H1 (cell line): ENCODE measurements around the gene ZNF618. TPM values are rescaled to one million over a fixed set of nuclear protein-coding genes. Genes with fewer than 3 reads are reported as not detected.

Experiments used
- CTCF ChIA-PET: fragments of 300-600 bp; sonication (Branson Sonifier 250); formaldehyde crosslinking; loops from one replicate; lab custom pipeline; 2021; ENCODE audit not compliant: partially characterized antibody; lab: Charles Lee
- POLR2A ChIA-PET: fragments of 300-600 bp; sonication (Branson Sonifier 250); formaldehyde crosslinking; loops from one replicate; lab custom pipeline; 2021; ENCODE audit warnings: inconsistent platforms; ENCODE audit not compliant: partially characterized antibody; lab: Charles Lee
- DNase-seq, 2 experiments: peaks; one replicate each; pipeline versions ENCODE4 v3.0.0 to v3.0.0-alpha.2; 2010 to 2022; ENCODE audit warnings: low spot score in 2 of 2, low read depth in 1 of 2, mixed read lengths in 1 of 2
- FAIRE-seq: peaks from 2 replicates; lab custom pipeline; 2011; peaks lifted over from hg19 to GRCh38; lab: Jason Lieb, UNC
- H2AFZ ChIP-seq: 2 replicates; pipeline ENCODE4 v1.8.1; 2012; ENCODE audit warnings: low read length, inconsistent platforms
- H2AK5ac ChIP-seq: 2 replicates; pipeline ENCODE4 v1.6.1; 2013; ENCODE audit warnings: low read depth, low read length
- H2BK120ac ChIP-seq: replicated peaks from 2 replicates; pipeline ENCODE3; 2013; ENCODE audit warnings: low read depth, low read length, inconsistent platforms
- H2BK12ac ChIP-seq: 2 replicates; pipeline ENCODE4 v1.6.1; 2013; ENCODE audit warnings: low read depth, low read length
- H2BK15ac ChIP-seq: 2 replicates; pipeline ENCODE4 v1.6.1; 2013; ENCODE audit warnings: low read length
- H2BK20ac ChIP-seq: 2 replicates; pipeline ENCODE4 v1.6.1; 2013; ENCODE audit warnings: low read length
- H2BK5ac ChIP-seq: 2 replicates; pipeline ENCODE4 v1.6.1; 2013; ENCODE audit warnings: low read depth, low read length
- H3K14ac ChIP-seq: 2 replicates; pipeline ENCODE4 v1.6.1; 2013; ENCODE audit warnings: inconsistent platforms; ENCODE audit not compliant: insufficient read length
- H3K18ac ChIP-seq: 2 replicates; pipeline ENCODE4 v1.6.1; 2013; ENCODE audit warnings: low read length; ENCODE audit errors: extremely low read depth
- H3K23ac ChIP-seq: 2 replicates; pipeline ENCODE4 v1.6.1; 2013; ENCODE audit warnings: inconsistent platforms; ENCODE audit not compliant: insufficient read length
- H3K23me2 ChIP-seq: 2 replicates; pipeline ENCODE4 v1.6.1; 2013; ENCODE audit warnings: low read depth, low read length
- H3K27ac ChIP-seq: 2 replicates; pipeline ENCODE4 v1.6.1; 2011; ENCODE audit warnings: low read depth, low read length, inconsistent platforms
- H3K27me3 ChIP-seq, 4 experiments: replicated peaks in 1 of 4; 1 replicate in 1 of 4; 2 replicates in 3 of 4; pipeline versions ENCODE4 v1.6.1 to v1.8.1; 2011 to 2013; ENCODE audit warnings: low read length in 3 of 4, mild to moderate bottlenecking in 3 of 4, inconsistent platforms in 2 of 4, mixed read lengths in 2 of 4, moderate library complexity in 1 of 4; ENCODE audit not compliant: control insufficient read depth in 3 of 4, insufficient read depth in 3 of 4; ENCODE audit errors: extremely low read depth in 1 of 4
- H3K36me3 ChIP-seq, 4 experiments: 2 replicates each; pipeline versions ENCODE4 v1.6.1 to v1.8.1; 2011 to 2013; ENCODE audit warnings: mild to moderate bottlenecking in 4 of 4, low read length in 3 of 4, moderate library complexity in 2 of 4, control low read depth in 1 of 4, inconsistent platforms in 1 of 4; ENCODE audit not compliant: insufficient read depth in 4 of 4, control insufficient read depth in 2 of 4
- H3K4ac ChIP-seq: replicated peaks from 2 replicates; pipeline ENCODE3; 2013; ENCODE audit warnings: low read length, low read depth, mixed read lengths, inconsistent platforms; ENCODE audit not compliant: insufficient read length
- H3K4me1 ChIP-seq, 4 experiments: replicated peaks in 1 of 4; 1 replicate in 1 of 4; 2 replicates in 3 of 4; pipeline versions ENCODE4 v1.6.1 to v1.8.1; 2011 to 2013; ENCODE audit warnings: low read length in 3 of 4, inconsistent platforms in 2 of 4, mixed read lengths in 1 of 4; ENCODE audit not compliant: insufficient read depth in 4 of 4, control insufficient read depth in 3 of 4
- H3K4me2 ChIP-seq, 2 experiments: 2 replicates each; pipeline versions ENCODE4 v1.6.1 to v1.8.1; 2011 to 2013; ENCODE audit warnings: low read depth in 2 of 2, low read length in 2 of 2, control low read depth in 1 of 2, inconsistent platforms in 1 of 2, mild to moderate bottlenecking in 1 of 2; ENCODE audit not compliant: insufficient read depth in 1 of 2
- H3K4me3 ChIP-seq, 4 experiments: fragments of 200-600, 300-600 bp in 1 of 4; sonication (generic), shearing (Covaris generic), sonication (Bioruptor Twin) in 1 of 4; 2 replicates each; pipeline versions ENCODE4 v1.5.1 to v1.8.1; 2011 to 2016; ENCODE audit warnings: low read length in 4 of 4, low read depth in 3 of 4, control low read depth in 2 of 4, inconsistent platforms in 2 of 4, mild to moderate bottlenecking in 2 of 4, mixed read lengths in 1 of 4, moderate library complexity in 1 of 4; ENCODE audit not compliant: insufficient read depth in 2 of 4; ENCODE audit errors: extremely low read depth in 1 of 4
- H3K56ac ChIP-seq: replicated peaks from 2 replicates; pipeline ENCODE3; 2013; ENCODE audit warnings: low read depth, mild to moderate bottlenecking, mixed read lengths, low read length, inconsistent platforms; ENCODE audit not compliant: insufficient read length
- H3K79me1 ChIP-seq: 2 replicates; pipeline ENCODE4 v1.6.1; 2013; ENCODE audit warnings: low read depth, low read length, control low read depth
- H3K79me2 ChIP-seq, 2 experiments: 2 replicates each; pipeline versions ENCODE4 v1.6.1 to v1.8.1; 2012 to 2013; ENCODE audit warnings: low read length in 2 of 2, mild to moderate bottlenecking in 2 of 2, inconsistent platforms in 1 of 2; ENCODE audit not compliant: insufficient read depth in 2 of 2, control insufficient read depth in 1 of 2
- H3K9ac ChIP-seq, 4 experiments: replicated peaks in 1 of 4; 1 replicate in 1 of 4; 2 replicates in 3 of 4; pipeline versions ENCODE4 v1.6.1 to v1.8.1; 2011 to 2013; ENCODE audit warnings: low read depth in 3 of 4, low read length in 3 of 4, control low read depth in 2 of 4, mild to moderate bottlenecking in 2 of 4, moderate library complexity in 2 of 4, inconsistent platforms in 1 of 4; ENCODE audit errors: extremely low read depth in 1 of 4
- H3K9me3 ChIP-seq, 2 experiments: 2 replicates each; pipeline versions ENCODE4 v1.6.1 to v1.8.1; 2012 to 2013; ENCODE audit warnings: mild to moderate bottlenecking in 2 of 2, moderate library complexity in 2 of 2, control low read depth in 1 of 2, inconsistent platforms in 1 of 2, low read depth in 1 of 2, low read length in 1 of 2, mixed read lengths in 1 of 2; ENCODE audit not compliant: insufficient read depth in 2 of 2
- H4K20me1 ChIP-seq, 2 experiments: replicated peaks in 1 of 2; 2 replicates each; pipeline versions ENCODE3 to v1.8.1; 2011 to 2013; ENCODE audit warnings: inconsistent platforms in 2 of 2, low read length in 2 of 2, mild to moderate bottlenecking in 1 of 2; ENCODE audit not compliant: insufficient read depth in 2 of 2, control insufficient read depth in 1 of 2
- H4K5ac ChIP-seq: 2 replicates; pipeline ENCODE4 v1.6.1; 2013; ENCODE audit warnings: low read length, low read depth, mixed read lengths, inconsistent platforms; ENCODE audit not compliant: insufficient read length
- H4K8ac ChIP-seq: 2 replicates; pipeline ENCODE4 v1.8.0; 2013; ENCODE audit warnings: mild to moderate bottlenecking, moderate library complexity, low read length, inconsistent platforms; ENCODE audit not compliant: insufficient read depth; ENCODE audit errors: extremely low read depth
- H4K91ac ChIP-seq: replicated peaks from 2 replicates; pipeline ENCODE3; 2013; ENCODE audit warnings: low read length, mixed read lengths, inconsistent platforms; ENCODE audit not compliant: insufficient read length
- ASH2L ChIP-seq: fragments of 200-600, 300-600 bp; sonication (generic); IDR thresholded peaks from one replicate; pipeline ENCODE4 v1.7.1; 2017; ENCODE audit warnings: low read length
- ATF3 ChIP-seq: IDR thresholded peaks from 2 replicates; pipeline ENCODE4 v1.6.1; 2011; ENCODE audit warnings: low read depth, mild to moderate bottlenecking, low read length; ENCODE audit not compliant: insufficient read depth
- BRCA1 ChIP-seq: IDR thresholded peaks from 2 replicates; pipeline ENCODE4 v1.6.1; 2012; ENCODE audit warnings: low read depth, low read length, improper control_type of control experiment
- CHD2 ChIP-seq: IDR thresholded peaks from 2 replicates; pipeline ENCODE4 v1.6.1; 2012; ENCODE audit warnings: low read length, improper control_type of control experiment
- CREB1 ChIP-seq: IDR thresholded peaks from 2 replicates; pipeline ENCODE4 v1.6.1; 2012; ENCODE audit warnings: inconsistent platforms
- HDAC6 ChIP-seq: IDR thresholded peaks from one replicate; pipeline ENCODE4 v1.7.1; 2012; ENCODE audit warnings: low read depth, mild to moderate bottlenecking, inconsistent platforms, low read length, moderate library complexity
- KDM5A ChIP-seq: fragments of 200-600 bp; IDR thresholded peaks from 2 replicates; pipeline ENCODE4 v1.7.1; 2012; ENCODE audit warnings: mild to moderate bottlenecking, low read length, inconsistent platforms, mixed read lengths
- MAFK ChIP-seq: IDR thresholded peaks from 2 replicates; pipeline ENCODE4 v1.6.1; 2012; ENCODE audit warnings: low read depth, mild to moderate bottlenecking, improper control_type of control experiment, low read length
- POLR2AphosphoS5 ChIP-seq: IDR thresholded peaks from 2 replicates; pipeline ENCODE4 v1.6.1; 2011; ENCODE audit warnings: low read depth, low read length
- POU5F1 ChIP-seq: IDR thresholded peaks from 2 replicates; pipeline ENCODE4 v1.6.1; 2011; ENCODE audit warnings: low read depth, mild to moderate bottlenecking, low read length, moderate library complexity
- SP1 ChIP-seq: IDR thresholded peaks from 2 replicates; pipeline ENCODE4 v1.6.1; 2011; ENCODE audit warnings: low read depth, low read length
- SP2 ChIP-seq: IDR thresholded peaks from 2 replicates; pipeline ENCODE4 v1.6.1; 2012; ENCODE audit warnings: mild to moderate bottlenecking, low read length, inconsistent platforms
- SP4 ChIP-seq: IDR thresholded peaks from 2 replicates; pipeline ENCODE4 v1.6.1; 2012; ENCODE audit warnings: low read length, inconsistent platforms
- SRF ChIP-seq: IDR thresholded peaks from 2 replicates; pipeline ENCODE4 v1.6.1; 2011; ENCODE audit warnings: mild to moderate bottlenecking, low read depth, low read length, moderate library complexity
- TEAD4 ChIP-seq: IDR thresholded peaks from 2 replicates; pipeline ENCODE4 v1.6.1; 2012; ENCODE audit warnings: low read depth, low read length, inconsistent platforms, mixed read lengths
- ZNF274 ChIP-seq: IDR thresholded peaks from 2 replicates; pipeline ENCODE4 v1.7.0; 2012; ENCODE audit warnings: low read length, borderline replicate concordance; ENCODE audit errors: extremely low read depth
- WGBS, 2 experiments: shearing (Covaris generic) in 1 of 2; methylation state at CpG; one replicate each; pipeline versions ENCODE4 v1.1.6 to v1.1.7; 2013 to 2015; ENCODE audit warnings: low lambda C conversion rate in 2 of 2, mixed read lengths in 2 of 2, inconsistent platforms in 1 of 2, low coverage in 1 of 2, missing lambda C conversion rate in 1 of 2; ENCODE audit not compliant: insufficient replicate concordance in 2 of 2, insufficient coverage in 1 of 2, insufficient read length in 1 of 2; ENCODE audit errors: extremely low coverage in 1 of 2, missing lambda C conversion rate in 1 of 2; 5-methylcytosine and 5-hydroxymethylcytosine counted together
- polyA plus RNA-seq, 7 experiments: library from polyadenylated mRNA; depleted of rRNA in 3 of 7; stranded (reverse) in 5 of 7; unstranded in 2 of 7; fragments of >200 nt in 5 of 7; fragments of 200-250 nt in 2 of 7; gene quantifications; 1 replicate in 5 of 7; 2 replicates in 1 of 7; 4 replicates in 1 of 7; pipeline versions ENCODE4 v1.2.1 to v1.2.3, GENCODE V29; 2011 to 2013; ENCODE audit warnings: missing spikeins in 2 of 7, mixed read lengths in 2 of 7
- total RNA-seq: library from RNA; stranded (reverse); fragmentation: NEBNext Ultra II Directional; extraction: Animal tissue kit (Norgen Biotek cat#: 25700); gene quantifications from 2 replicates; pipeline ENCODE4 v1.2.1, GENCODE V29; 2021

ZNF618 gene
- total and polyA plus RNA-seq, 2 of the 8 experiments (the other 6 are each of a cell fraction or from before 2014, with no cell fraction given) = 9.6 to 28.5 TPM

- H3K56ac ChIP-seq = no peak overlapping the region
- H3K79me2 ChIP-seq = peaks cover 0 to 72% of the 10 kb centered on the region in 2 experiments; a peak in 2 of 4 replicates
- peaks cover 1 to 11% (median 4%) of the 10 kb centered on the region in 4 experiments; a peak in 3 of 7 replicates for H3K4me1 ChIP-seq
- no peaks in the 10 kb centered on the region for H3K36me3 ChIP-seq
- H3K18ac ChIP-seq = no peak overlapping the region
- H3K4me2 ChIP-seq = no peak overlapping the region
- FAIRE-seq (no peak), DNase-seq (no peak)
- H4K91ac ChIP-seq = no peak overlapping the region
- H2BK12ac ChIP-seq = no peak overlapping the region
- no peak overlapping the region for H2BK5ac ChIP-seq
- 95% methylated on average over 4 of the region's 4 CpGs; no CpG with 5 or more reads in 1 of the 2 experiments for WGBS, 2 experiments
- H2AFZ ChIP-seq = no peak overlapping the region
- no peak overlapping the region for H3K14ac ChIP-seq
- no peaks in the 10 kb centered on the region for H3K9me3 ChIP-seq
- ChIA-PET POLR2A (interaction anchor here (0.6 kb wide), 1 partner anchor 32 kb away, joined by 3 read pairs; no protein-coding TSS in a partner anchor), CTCF (interaction anchor here (1.5 to 1.6 kb wide), 2 partner anchors 9 to 78 kb away, joined by 3 to 5 read pairs; no protein-coding TSS in a partner anchor)
- H2AK5ac ChIP-seq = no peak overlapping the region
- H3K4ac ChIP-seq = no peak overlapping the region
- no peak overlapping the region for H2BK15ac ChIP-seq
- H3K27ac ChIP-seq = no peak overlapping the region
- H3K23me2 ChIP-seq = no peaks in the 10 kb centered on the region
- H4K5ac ChIP-seq = no peak overlapping the region
- H3K23ac ChIP-seq = no peak overlapping the region
- H3K79me1 ChIP-seq = peaks cover 6% of the 10 kb centered on the region; the same call in 1 of the 2 replicates
- H4K8ac ChIP-seq = no peak overlapping the region
- no peak overlapping the region for H3K4me3 ChIP-seq
- H2BK20ac ChIP-seq = no peak overlapping the region
- H2BK120ac ChIP-seq = no peak overlapping the region
- no peak overlapping the region for H3K9ac ChIP-seq
- H3K27me3 ChIP-seq = no peaks in the 10 kb centered on the region
- H4K20me1 ChIP-seq = peaks cover 0 to 3% of the 10 kb centered on the region in 2 experiments
- TF ChIP-seq SP1 = no peak
- no peak for TF ChIP-seq SP2
- TF ChIP-seq ZNF274 = no peak
- TF ChIP-seq MAFK = no peak
- no peak for TF ChIP-seq BRCA1
- TF ChIP-seq SRF = no peak
- TF ChIP-seq ASH2L = no peak
- no peak for TF ChIP-seq ATF3
- TF ChIP-seq POLR2AphosphoS5 = no peak
- no peak for TF ChIP-seq HDAC6
- no peak for TF ChIP-seq KDM5A
- no peak for TF ChIP-seq TEAD4
- TF ChIP-seq CREB1 = no peak
- TF ChIP-seq CHD2 = no peak
- no peak for TF ChIP-seq POU5F1
- TF ChIP-seq SP4 = no peak
These were observed 3.8 kb downstream of the ZNF618 start for GRCh38 chr9:113879911-113880310.
